Cerebellar cortex (tissue), 1 donor: Measurements from ENCODE around the gene ZNF622.

Experiments
- DNase-seq: peaks from one replicate; pipeline ENCODE4 v3.0.0-alpha.2; 2015; ENCODE audit warnings: low spot score

ZNF622 gene

GRCh38 chr5:16465544-16466432 lies at the start of gene ZNF622:
TSS of gene ZNF622 (minus strand) at chr5:16465800. CDS start at chr5:16465665, 135 bp downstream.
- peak; percentile 96 for DNase-seq

- DNase-seq = no peak
These were observed 44.5 kb upstream of the ZNF622 start for GRCh38 chr5:16510098-16510497.

- DNase-seq = peak; percentile 92
These were observed 43.3 kb upstream of the ZNF622 start for GRCh38 chr5:16508730-16509531.

- DNase-seq = no peak
These were observed 42.1 kb upstream of the ZNF622 start for GRCh38 chr5:16507716-16508115.

GRCh38 chr5:16505904-16506303 lies 40.3 kb upstream of the ZNF622 start:
- no peak for DNase-seq

- DNase-seq = no peak
These were observed 39.7 kb upstream of the ZNF622 start for GRCh38 chr5:16505140-16505891.

- no peak for DNase-seq
These were observed 39.0 kb upstream of the ZNF622 start for GRCh38 chr5:16504571-16504970.

GRCh38 chr5:16502866-16503265 lies 37.3 kb upstream of the ZNF622 start:
- DNase-seq = no peak

- DNase-seq = no peak
These were observed 34.4 kb upstream of the ZNF622 start for GRCh38 chr5:16500024-16500423.

GRCh38 chr5:16497546-16497945 lies 31.9 kb upstream of the ZNF622 start:
- DNase-seq = no peak

GRCh38 chr5:16493261-16493660 lies 27.7 kb upstream of the ZNF622 start:
- no peak for DNase-seq

- no peak for DNase-seq
These were observed 27.0 kb upstream of the ZNF622 start for GRCh38 chr5:16492398-16493140.

- no peak for DNase-seq
These were observed 25.3 kb upstream of the ZNF622 start for GRCh38 chr5:16490911-16491310.

GRCh38 chr5:16489322-16489791 lies 23.8 kb upstream of the ZNF622 start:
- DNase-seq = peak; percentile 83

GRCh38 chr5:16487456-16487855 lies 21.9 kb upstream of the ZNF622 start:
- no peak for DNase-seq

- DNase-seq = no peak
These were observed 21.1 kb upstream of the ZNF622 start for GRCh38 chr5:16486711-16487111.

GRCh38 chr5:16485656-16486055 lies 20.1 kb upstream of the ZNF622 start:
- DNase-seq = no peak

GRCh38 chr5:16484081-16484480 lies 18.5 kb upstream of the ZNF622 start:
- DNase-seq = no peak

- DNase-seq = no peak
These were observed 17.8 kb upstream of the ZNF622 start for GRCh38 chr5:16483361-16483760.

GRCh38 chr5:16482891-16483290 lies 17.3 kb upstream of the ZNF622 start:
- DNase-seq = no peak

- DNase-seq = no peak
These were observed 15.4 kb upstream of the ZNF622 start for GRCh38 chr5:16480821-16481538.
